ENCODE data around the gene MISP.

Gene MISP

DNA sequence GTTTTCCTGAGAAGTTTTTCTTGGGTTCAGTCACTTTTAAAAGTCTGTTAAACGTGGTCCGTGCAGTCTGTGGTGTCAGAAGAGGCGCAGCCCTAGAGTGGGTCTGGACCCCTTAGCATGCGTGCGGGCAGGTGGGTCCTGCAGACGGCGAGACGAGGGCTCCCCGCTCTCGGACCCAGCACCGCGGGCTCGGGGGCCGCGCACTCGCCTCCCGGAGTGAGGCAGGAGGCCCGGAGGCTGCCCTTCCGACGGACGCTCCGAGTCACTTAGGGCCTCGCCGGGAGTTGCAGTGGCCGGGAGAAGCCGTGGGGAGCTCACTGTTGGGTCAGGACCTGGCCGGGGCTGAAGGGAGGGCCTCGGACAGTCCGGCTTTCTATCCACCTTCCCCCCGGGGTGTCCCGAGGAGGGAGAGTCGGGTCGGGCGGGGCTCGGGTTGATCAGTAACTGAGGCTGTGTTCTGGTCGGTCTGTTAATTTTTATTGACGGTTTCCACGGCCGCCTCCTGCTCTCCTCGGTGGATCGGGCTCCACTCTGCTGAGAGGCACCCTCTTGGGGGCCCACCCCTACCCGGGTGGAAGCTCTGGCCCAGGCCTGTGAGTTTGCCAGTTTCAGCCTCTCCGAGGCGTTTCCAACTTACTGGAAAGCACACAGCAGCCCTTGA lies 47.6 kb downstream of the MISP start:
- DNase-seq = no peak

GRCh38 chr19:799076-799881 lies 48.4 kb downstream of the MISP start:
- DNase-seq = no peak

DNA sequence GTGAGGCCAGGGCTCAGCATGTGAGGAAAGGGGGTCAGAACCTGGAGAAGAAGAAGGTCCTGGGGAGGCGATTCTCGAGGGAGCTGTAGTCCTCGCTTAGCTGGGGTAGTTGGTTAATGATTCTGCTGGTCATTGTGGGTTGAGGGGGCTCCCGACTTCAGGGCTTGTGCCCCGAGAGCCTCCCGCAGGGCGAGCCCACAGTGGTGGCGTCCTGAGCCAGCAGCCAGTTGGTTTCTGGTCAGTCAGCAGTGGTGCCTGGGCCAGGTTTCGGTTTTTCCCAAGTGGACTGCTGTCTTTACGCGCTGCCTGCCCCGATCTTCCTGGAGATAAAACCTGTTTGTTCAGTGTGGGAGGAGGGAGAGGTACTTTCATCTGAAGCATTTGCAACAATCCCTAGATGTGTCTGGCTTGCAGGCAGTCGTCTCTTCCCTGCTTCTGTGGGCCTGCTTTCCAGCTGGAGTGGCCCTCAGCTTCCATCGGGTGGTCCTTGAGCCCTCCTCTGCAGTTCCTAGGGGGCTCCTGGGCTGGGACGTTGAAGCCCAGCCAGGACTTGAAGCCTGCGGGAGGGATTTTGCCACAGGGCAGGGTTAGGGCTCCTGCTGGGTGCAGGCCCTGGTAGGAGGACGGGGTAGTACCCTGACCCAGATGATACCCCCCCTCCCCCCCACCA lies 49.6 kb downstream of the MISP start:
- no peak for DNase-seq

DNA sequence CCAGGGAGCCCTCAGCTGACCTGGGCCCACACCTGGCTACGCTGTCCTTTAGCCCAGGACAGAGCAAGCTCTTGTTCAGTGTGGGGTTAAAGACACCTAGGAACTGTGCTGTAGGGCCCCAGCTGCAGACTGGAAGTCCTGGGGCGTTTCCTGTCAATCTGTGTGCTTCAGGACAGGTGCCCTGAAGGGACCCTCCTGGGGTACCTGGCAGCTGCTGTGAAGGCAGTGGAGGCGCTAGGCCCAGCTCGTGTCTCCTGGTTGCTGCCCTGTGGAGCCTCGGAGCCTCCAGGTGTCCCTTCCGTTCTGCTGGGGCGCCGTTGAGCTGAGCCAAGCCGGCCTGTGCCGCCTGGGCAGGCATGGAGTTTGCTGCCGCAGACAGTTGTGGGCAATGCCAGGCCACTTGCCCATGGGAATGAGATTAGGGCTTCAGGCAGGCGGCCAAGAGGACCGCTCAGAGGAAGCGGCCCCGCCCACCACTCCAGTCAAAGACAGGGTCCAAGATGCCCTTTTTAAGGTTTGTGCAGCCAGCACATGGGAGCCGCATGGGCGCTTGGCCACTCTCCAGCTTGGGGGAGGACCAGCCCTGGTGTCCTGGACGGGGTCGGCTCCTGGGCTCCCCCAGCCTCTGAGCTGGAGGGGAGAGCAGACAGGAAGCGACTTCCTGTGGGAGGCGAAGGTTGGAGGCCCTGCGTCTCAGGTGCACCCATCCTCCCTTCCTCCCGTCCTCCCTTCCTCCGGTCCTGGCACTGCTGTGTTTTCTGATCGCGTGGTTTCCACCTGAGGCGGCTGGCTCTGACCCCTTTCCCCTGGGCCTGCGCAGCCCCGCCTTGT lies 50.3 kb downstream of the MISP start:
- no peak for DNase-seq

GRCh38 chr19:801861-802497 lies 51.1 kb downstream of the MISP start:
- DNase-seq = no peak

DNA sequence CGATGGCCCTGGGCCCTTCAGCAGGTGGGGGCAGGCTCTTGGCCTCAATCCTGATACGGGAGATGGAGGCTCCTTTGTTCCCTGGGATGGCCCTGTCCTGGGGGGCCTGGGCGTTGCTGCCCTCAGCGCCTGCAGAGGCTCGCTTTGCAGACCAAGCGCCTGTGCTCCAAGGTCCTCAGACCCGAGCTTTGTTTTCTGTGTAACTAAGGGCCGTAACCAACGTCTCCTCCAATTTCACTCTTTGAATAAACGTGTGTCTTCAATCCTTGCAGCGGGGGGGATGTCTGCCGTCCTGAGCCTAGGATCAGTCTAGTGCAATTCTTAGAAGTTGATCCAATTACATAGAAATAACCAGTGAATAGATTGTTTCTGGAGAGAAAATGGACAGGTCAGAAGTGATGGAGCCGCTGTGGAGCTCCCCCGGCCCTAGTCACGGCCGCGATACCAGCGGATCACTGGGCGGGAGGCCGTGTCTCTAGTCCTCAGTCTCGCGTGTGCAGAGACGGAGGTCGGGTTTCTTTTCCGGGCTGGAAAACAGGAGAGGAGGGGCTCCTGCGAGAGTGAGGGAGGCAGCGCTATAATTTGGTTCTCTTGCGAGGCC lies 51.7 kb downstream of the MISP start:
- DNase-seq = no peak

- DNase-seq = no peak
These were observed 52.2 kb downstream of the MISP start for GRCh38 chr19:803099-803561.

DNA sequence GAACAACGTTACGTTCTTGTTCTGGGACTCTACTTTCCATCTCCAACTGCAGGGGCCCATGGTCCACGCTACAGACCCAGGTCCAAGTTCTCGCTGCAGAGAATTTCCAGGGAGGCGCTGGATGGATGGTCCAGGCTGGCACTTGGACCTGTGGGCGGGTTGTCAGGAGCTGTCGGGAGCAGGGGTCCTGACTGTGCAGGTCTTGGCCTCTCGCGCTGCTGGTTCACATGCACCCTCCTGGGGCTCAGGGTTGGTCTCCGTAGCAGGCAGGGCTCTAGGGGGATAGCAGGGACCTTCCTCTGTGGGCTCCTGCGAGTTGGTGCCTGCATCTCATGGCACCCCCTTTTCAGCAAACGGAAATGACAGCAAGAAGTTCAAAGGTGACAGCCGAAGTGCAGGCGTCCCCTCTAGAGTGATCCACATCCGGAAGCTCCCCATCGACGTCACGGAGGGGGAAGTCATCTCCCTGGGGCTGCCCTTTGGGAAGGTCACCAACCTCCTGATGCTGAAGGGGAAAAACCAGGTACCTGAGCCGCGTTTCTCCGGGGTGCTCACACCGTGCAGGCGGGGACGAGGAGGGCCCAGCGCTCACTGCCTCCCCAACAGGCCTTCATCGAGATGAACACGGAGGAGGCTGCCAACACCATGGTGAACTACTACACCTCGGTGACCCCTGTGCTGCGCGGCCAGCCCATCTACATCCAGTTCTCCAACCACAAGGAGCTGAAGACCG lies 52.9 kb downstream of the MISP start:
- DNase-seq = no peak

GRCh38 chr19:804419-805165 lies 53.7 kb downstream of the MISP start:
- DNase-seq = no peak

DNA sequence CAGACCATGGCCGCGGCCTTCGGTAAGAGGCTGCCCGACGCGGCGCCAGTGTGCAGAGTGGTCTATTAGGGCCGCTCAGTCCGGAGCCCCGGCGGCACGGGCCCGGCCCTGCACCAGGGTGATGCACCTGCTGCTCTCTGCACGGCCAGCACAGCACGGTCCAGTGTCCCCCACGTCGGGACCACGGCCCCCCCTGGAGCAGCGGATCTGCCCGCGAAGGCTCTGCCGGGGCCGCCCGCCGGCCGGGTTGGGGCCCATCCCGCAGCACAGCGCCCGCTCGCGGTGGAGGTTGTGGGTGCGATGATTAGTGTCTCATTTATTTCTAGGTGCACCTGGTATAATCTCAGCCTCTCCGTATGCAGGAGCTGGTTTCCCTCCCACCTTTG lies 54.2 kb downstream of the MISP start:
- DNase-seq = no peak

- no peak for DNase-seq
These were observed 55.0 kb downstream of the MISP start for GRCh38 chr19:805600-806550.

DNA sequence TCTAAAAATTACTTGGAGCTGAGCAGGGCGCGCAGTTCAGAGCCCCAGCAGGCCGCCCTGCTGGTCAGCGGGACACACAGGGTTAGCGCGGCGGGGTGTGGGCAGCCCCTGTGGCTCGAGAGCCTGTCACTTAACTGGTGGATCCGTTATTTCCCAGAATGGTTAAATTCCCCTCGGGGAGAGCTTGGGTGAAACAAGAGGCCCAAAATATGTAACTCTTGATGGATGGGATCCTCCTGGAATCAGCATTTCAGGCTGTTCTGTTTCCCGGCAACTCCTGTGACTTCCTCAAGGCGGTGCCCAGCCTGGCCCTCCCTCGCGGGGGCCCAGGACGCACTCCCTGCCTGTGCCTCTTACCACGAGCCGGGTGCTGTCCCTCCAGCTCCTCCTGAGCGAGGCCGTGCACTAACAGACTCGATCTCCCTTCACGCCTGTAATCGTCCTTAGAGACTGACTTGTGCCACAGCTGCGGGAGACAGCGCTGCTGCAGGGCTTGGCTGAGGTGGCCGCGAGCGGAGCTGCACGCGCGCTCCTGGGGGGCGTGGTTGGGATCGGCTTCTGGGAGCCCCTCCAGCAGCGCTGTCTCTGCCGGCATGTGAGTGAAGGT lies 56.0 kb downstream of the MISP start:
- no peak for DNase-seq

DNA sequence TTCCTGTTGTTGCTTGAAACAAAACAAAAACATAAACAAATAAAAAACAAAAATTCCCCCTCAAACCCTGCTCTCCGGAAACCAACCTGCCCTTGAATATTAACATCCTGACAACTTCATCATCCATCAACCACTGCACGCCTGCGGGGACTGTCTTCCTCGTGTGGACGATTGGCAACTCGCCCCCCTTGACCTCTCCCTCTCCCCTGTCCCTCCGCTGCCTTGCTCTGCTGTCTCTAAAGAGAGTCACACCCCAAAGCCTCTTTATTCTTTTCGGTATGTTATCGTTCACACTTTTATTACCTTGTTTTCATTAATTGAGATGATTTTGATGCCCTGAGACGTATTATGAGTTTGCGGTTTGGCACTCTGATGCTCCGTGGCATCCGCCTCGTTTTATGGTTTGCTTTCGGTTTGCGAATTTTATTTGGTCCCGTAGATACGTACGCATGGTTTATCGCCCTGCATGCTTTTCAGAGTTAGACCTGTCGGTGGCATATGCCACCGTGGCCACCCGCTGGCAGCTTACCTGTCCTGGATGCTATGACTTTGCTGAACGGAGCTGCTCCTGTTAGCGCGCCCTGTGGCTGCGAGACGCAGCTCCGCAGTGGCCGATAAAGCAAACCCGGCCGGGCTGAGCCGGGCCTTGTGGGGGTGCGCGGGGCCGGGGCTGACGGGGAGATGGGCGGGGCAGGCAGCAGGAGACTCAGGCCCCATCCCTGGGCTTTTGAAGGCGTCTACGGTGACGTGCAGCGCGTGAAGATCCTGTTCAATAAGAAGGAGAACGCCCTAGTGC lies 56.9 kb downstream of the MISP start:
- no peak for DNase-seq

DNA sequence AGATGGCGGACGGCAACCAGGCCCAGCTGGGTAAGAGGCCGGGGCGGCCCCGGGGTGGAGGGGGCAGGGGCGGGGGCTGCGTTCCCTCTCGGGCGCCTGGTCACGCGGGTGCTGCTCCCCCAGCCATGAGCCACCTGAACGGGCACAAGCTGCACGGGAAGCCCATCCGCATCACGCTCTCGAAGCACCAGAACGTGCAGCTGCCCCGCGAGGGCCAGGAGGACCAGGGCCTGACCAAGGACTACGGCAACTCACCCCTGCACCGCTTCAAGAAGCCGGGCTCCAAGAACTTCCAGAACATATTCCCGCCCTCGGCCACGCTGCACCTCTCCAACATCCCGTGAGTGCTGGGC lies 57.5 kb downstream of the MISP start:
- no peak for DNase-seq

DNA sequence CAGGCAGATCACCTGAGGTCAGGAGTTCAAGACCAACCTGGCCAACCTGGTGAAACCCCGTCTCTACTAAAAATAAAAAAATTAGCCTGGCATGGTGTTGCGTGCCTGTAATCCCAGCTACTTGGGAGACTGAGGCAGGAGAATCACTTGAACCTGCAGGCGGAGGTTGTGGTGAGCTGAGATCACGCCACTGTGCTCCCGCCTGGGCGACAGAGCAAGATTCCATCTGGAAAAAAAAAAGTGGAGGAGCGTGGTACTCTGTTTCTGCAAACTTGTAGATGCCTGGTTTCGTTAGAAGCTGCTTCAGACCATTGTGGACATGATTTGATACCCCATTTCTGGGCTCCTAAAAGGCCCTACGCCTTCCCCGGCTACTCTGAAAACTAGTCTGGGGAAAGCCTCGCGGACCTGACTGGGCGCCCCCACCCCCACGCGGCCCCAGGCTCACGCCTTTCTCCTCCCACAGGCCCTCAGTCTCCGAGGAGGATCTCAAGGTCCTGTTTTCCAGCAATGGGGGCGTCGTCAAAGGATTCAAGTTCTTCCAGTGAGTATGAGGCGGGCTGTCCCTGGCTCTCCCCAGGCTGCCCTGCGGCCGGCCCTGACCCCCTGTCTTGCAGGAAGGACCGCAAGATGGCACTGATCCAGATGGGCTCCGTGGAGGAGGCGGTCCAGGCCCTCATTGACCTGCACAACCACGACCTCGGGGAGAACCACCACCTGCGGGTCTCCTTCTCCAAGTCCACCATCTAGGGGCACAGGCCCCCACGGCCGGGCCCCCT lies 59.4 kb downstream of the MISP start:
- no peak for DNase-seq

DNA sequence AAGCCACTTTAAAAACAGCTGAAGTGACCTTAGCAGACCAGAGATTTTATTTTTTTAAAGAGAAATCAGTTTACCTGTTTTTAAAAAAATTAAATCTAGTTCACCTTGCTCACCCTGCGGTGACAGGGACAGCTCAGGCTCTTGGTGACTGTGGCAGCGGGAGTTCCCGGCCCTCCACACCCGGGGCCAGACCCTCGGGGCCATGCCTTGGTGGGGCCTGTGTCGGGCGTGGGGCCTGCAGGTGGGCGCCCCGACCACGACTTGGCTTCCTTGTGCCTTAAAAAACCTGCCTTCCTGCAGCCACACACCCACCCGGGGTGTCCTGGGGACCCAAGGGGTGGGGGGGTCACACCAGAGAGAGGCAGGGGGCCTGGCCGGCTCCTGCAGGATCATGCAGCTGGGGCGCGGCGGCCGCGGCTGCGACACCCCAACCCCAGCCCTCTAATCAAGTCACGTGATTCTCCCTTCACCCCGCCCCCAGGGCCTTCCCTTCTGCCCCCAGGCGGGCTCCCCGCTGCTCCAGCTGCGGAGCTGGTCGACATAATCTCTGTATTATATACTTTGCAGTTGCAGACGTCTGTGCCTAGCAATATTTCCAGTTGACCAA lies 60.1 kb downstream of the MISP start:
- no peak for DNase-seq

DNA sequence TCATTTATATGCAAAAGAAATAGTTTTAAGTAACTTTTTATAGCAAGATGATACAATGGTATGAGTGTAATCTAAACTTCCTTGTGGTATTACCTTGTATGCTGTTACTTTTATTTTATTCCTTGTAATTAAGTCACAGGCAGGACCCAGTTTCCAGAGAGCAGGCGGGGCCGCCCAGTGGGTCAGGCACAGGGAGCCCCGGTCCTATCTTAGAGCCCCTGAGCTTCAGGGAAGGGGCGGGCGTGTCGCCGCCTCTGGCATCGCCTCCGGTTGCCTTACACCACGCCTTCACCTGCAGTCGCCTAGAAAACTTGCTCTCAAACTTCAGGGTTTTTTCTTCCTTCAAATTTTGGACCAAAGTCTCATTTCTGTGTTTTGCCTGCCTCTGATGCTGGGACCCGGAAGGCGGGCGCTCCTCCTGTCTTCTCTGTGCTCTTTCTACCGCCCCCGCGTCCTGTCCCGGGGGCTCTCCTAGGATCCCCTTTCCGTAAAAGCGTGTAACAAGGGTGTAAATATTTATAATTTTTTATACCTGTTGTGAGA lies 60.7 kb downstream of the MISP start:
- no peak for DNase-seq

Measured in NCI-H524 treated with DMSO at 0.1 percent for 48 hours (cell line).